Stimulated activated naive CD8-positive, alpha-beta T cell treated with anti-CD3 and anti-CD28 coated beads, Interleukin-15, Interleukin-2, amounts not matched to agents 100 U/mL and 50 U/mL, for 24 hours (primary cell): Measurements from ENCODE around the gene B3GNT5.
A peak's percentile ranks its signal among the peaks of the same experiment; 100 is the strongest.
"Not testable (repeated sequence)": the region's sequence is repeated elsewhere in the genome, so short reads cannot be mapped to it uniquely, and the experiment has no call there.

Source experiments
- ATAC-seq: fragments of 150-1000 bp; cut with Tn5 transposase; one replicate; pipeline ENCODE4 v1.10.0; 2021
- DNase-seq: peaks from one replicate; pipeline ENCODE4 v3.0.0; 2021

The B3GNT5 gene

GRCh38 chr3:183252973-183253527, at the start of gene B3GNT5:
TSS of gene B3GNT5 (plus strand) at chr3:183253253. CDS start at chr3:183269799, 16,546 bp downstream.
- DNase-seq (peak; percentile 69), ATAC-seq (no peak)

GRCh38 chr3:183203670-183204069, 49.4 kb upstream of the B3GNT5 start:
- no peak for ATAC-seq
- no peak for DNase-seq

GRCh38 chr3:183208260-183208659, 44.8 kb upstream of the B3GNT5 start:
- DNase-seq (no peak), ATAC-seq (peak; percentile 63)

GRCh38 chr3:183208800-183209199, 44.3 kb upstream of the B3GNT5 start:
- ATAC-seq (no peak), DNase-seq (no peak)

DNA sequence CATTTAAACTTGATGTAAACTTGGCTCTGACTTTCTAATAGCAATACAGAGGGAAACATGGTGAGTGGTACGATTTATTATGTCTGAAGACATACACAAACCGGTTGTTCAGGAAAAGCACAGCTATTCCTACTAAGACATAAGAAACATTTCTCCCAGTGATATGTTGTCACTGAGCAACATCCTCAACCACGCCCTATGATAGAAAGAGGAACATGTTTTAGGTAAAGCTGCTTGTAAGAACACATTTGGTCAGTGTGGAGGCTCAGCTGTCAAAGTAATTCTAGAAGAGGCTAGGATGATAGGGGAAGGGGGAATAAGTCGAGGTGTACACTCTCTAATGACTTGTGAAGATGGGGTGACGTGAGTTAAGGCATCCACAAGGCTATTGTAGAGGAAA, 42.7 kb upstream of the B3GNT5 start:
- ATAC-seq: no peak
- DNase-seq: no peak

- DNase-seq (peak; percentile 64), ATAC-seq (peak; percentile 83)
These were observed 42.2 kb upstream of the B3GNT5 start for GRCh38 chr3:183210862-183211341.

DNA sequence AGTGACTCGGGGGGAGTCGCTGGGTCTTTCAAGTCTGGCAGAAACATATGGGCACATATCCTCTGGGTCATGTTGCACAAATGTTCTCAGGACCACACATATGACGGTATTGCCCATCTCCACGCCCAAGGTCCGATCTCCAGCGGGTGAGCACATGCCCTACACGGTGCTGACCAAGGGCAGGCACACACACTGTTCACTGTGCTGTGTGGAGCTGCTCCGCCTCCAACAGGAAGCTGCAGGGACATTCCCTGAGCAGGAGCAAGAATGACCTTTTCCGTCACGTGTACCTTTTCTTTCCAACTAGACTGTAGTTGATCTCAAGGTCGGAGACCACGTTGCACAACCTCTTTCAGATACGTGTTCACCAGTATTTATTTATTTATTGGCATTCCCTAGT, 41.7 kb upstream of the B3GNT5 start:
- DNase-seq: no peak
- ATAC-seq: no peak

- ATAC-seq (no peak), DNase-seq (no peak)
These were observed 41.0 kb upstream of the B3GNT5 start for GRCh38 chr3:183212096-183212495.

GRCh38 chr3:183212565-183212964, 40.5 kb upstream of the B3GNT5 start:
- DNase-seq: no peak
- no peak for ATAC-seq

GRCh38 chr3:183213415-183214276, 39.4 kb upstream of the B3GNT5 start:
- ATAC-seq: no peak
- no peak for DNase-seq

- ATAC-seq (no peak), DNase-seq (no peak)
These were observed 38.8 kb upstream of the B3GNT5 start for GRCh38 chr3:183214277-183214612.

GRCh38 chr3:183215591-183216202, 37.4 kb upstream of the B3GNT5 start:
- ATAC-seq: no peak
- DNase-seq: no peak

DNA sequence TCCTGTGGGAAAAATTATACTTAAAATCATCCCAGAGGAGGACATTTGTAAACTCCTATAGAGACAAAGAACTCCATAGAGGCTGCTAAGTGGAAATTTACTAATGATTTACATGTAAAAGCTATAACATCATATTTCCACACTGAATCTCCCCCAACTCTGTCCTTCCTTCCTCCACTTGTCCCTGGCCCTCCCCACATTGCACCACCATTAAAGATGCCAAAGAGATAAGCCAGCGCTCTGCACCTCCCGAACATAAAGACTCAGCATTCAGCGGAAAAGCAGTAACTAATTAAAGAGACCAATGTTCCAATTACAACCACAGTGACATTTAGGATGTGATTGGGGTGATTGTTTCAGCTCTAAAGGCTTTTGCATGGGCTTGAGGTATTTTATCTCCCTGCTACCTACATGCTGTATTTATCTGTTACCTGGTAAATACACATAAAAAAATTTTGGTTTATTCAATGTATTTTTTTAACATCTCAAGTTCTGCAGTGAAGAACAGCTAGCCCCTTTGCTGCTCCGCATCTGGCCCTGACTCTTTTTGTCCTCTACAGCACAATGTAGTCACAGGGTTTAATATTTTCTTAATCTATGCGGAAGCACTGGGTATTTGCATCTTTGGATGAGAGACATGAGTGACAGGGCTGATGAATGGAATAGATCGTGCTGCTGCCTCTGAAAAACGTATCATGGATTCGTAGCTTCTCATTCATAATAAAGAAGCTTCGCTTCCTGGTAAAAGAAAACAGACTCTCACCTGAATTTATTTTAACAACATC, 35.3 kb upstream of the B3GNT5 start:
- ATAC-seq: peak; percentile 72
- no peak for DNase-seq

- DNase-seq: no peak
- ATAC-seq: peak; percentile 21
These were observed 34.2 kb upstream of the B3GNT5 start for GRCh38 chr3:183218826-183219225.

GRCh38 chr3:183220828-183221227, 32.2 kb upstream of the B3GNT5 start:
- no peak for DNase-seq
- ATAC-seq: no peak

GRCh38 chr3:183222631-183223235, 30.3 kb upstream of the B3GNT5 start:
- DNase-seq (no peak), ATAC-seq (peak; percentile 51)

DNA sequence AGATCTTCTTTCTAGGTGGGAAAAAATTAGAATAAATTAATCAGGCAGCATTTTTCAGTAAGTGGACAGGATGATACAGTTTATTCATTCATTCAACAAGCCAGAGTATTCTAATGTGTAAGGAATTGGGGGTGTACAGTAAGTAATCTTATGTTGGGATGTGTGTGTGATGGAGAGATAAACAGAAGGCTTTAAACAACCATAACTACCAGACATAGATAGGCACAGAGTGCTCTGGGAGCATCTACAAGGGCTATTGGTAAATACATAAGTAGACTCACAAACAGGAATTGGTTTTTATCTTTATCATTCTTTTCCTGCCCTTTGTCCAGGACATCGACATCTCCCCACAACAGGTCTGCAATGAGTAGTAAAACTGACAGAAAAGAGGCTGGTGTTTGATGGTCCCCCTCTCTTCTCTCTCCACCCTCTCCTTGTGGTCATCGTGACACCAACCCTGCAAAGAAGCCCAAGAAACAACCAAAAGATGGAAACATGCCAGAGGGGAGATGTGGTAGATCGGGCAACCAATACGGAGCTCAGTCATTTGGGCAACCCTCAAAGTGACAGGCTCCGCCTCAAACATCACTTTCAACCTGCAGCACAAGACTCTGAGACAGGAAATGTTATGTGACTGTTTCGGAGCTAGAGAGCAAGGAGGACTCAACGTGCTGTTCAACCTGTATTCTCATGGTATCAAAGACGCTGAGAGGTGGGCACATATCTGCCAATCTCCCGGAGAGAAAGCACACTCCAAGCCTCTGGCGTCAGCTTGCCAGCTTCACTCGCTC, 28.7 kb upstream of the B3GNT5 start:
- ATAC-seq (peak; percentile 72), DNase-seq (peak; percentile 44)

- ATAC-seq: no peak
- DNase-seq: no peak
These were observed 26.6 kb upstream of the B3GNT5 start for GRCh38 chr3:183226333-183226890.

DNA sequence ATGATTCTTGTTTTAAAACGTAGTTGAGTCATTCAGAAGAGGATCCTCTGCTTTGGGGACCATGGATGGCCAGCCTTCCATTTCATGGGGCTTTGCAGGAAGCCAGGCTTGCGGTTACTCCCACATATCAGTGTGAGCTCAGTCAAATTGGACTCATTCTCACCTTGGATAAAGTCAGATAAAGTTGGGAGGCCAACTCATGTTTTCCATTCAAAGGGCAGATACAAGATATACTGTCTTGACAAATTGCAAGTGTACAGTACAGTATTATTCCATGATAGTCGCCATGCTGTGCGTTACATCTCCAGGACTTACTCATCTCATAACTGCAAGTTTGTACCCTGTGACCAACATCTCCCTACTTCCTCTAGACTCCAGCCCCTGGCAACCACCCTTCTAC, 25.5 kb upstream of the B3GNT5 start:
- ATAC-seq: peak; percentile 73
- no peak for DNase-seq

DNA sequence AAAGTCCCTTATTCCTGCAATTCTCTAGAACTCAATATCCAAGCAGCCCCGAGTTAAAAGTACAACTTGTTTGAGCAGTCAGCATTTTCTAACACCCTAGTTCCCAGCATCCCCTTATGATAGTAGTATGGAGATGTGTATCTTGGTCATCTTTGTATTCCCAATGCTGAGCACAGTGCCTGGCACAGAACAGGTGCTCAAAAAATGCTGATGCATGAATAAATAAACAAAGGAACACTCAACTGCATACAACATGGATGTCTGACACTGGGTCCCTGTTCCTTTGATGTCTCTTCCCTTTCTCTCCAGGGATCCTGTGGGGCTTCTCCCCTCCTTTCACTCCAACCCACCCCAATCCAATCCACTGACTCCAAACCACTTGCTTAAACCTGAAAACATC, 23.9 kb upstream of the B3GNT5 start:
- no peak for DNase-seq
- no peak for ATAC-seq

GRCh38 chr3:183230251-183230650, 22.8 kb upstream of the B3GNT5 start:
- not testable (repeated sequence) for ATAC-seq, DNase-seq
